ENCODE measurements around the gene AMOTL1. TPM values are rescaled to one million over a fixed set of nuclear protein-coding genes. Genes with fewer than 3 reads are reported as not detected.

AMOTL1 gene
- total and polyA plus RNA-seq, 2 of the 8 experiments (the other 6 are each of a cell fraction or from before 2014, with no cell fraction given): 9.0 to 27.6 TPM

GRCh38 chr11:94888204-94888603 is 120.0 kb downstream of the AMOTL1 start:
- Histone ChIP-seq H3K9ac (replicated peaks in 1 of 4; ENCODE audit: extremely low read depth in 1 of 4, low read depth in 3 of 4, low read length in 3 of 4) (no peak overlapping the region), H4K20me1 (replicated peaks in 1 of 2; ENCODE audit: control insufficient read depth in 1 of 2, insufficient read depth in 2 of 2, low read length in 2 of 2) (no peaks in the 10 kb centered on the region), H3K18ac (ENCODE audit: extremely low read depth, low read length) (no peak overlapping the region), H2AFZ (ENCODE audit: low read length) (no peak overlapping the region), H3K23ac (ENCODE audit: insufficient read length) (no peak overlapping the region), H3K4me3 (ENCODE audit: extremely low read depth in 1 of 4, insufficient read depth in 2 of 4, low read depth in 3 of 4, low read length in 4 of 4) (no peak overlapping the region), H4K5ac (ENCODE audit: insufficient read length, low read depth, low read length) (no peak overlapping the region), H3K4me1 (replicated peaks in 1 of 4; ENCODE audit: control insufficient read depth in 3 of 4, insufficient read depth in 4 of 4, low read length in 3 of 4) (peaks cover 0 to 3% (median 0%) of the 10 kb centered on the region in 4 experiments; a peak in 1 of 7 replicates), H3K14ac (ENCODE audit: insufficient read length) (no peak overlapping the region), H2AK5ac (ENCODE audit: low read depth, low read length) (no peak overlapping the region), H3K4ac (replicated peaks; ENCODE audit: insufficient read length, low read depth, low read length) (no peak overlapping the region), H3K27ac (ENCODE audit: low read depth, low read length) (no peak overlapping the region), H3K79me2 (ENCODE audit: control insufficient read depth in 1 of 2, insufficient read depth in 2 of 2, low read length in 2 of 2) (no peaks in the 10 kb centered on the region), H2BK5ac (ENCODE audit: low read depth, low read length) (no peak overlapping the region), H3K79me1 (ENCODE audit: low read depth, low read length) (no peaks in the 10 kb centered on the region), H3K23me2 (ENCODE audit: low read depth, low read length) (no peaks in the 10 kb centered on the region), H2BK12ac (ENCODE audit: low read depth, low read length) (no peak overlapping the region), H3K27me3 (replicated peaks in 1 of 4; ENCODE audit: control insufficient read depth in 3 of 4, extremely low read depth in 1 of 4, insufficient read depth in 3 of 4, low read length in 3 of 4) (no peaks in the 10 kb centered on the region), H4K8ac (ENCODE audit: extremely low read depth, insufficient read depth, low read length) (no peak overlapping the region), H2BK20ac (ENCODE audit: low read length) (no peak overlapping the region), H3K36me3 (ENCODE audit: control insufficient read depth in 2 of 4, insufficient read depth in 4 of 4, low read length in 3 of 4) (peaks cover 0 to 5% (median 0%) of the 10 kb centered on the region in 4 experiments; a peak in 1 of 8 replicates), H2BK15ac (ENCODE audit: low read length) (no peak overlapping the region), H3K56ac (replicated peaks; ENCODE audit: insufficient read length, low read depth, low read length) (no peak overlapping the region), H2BK120ac (replicated peaks; ENCODE audit: low read depth, low read length) (no peak overlapping the region), H3K9me3 (ENCODE audit: insufficient read depth in 2 of 2, low read depth in 1 of 2, low read length in 1 of 2) (peaks cover 5% of the 10 kb centered on the region in 2 experiments; a peak in 1 of 4 replicates), H3K4me2 (ENCODE audit: insufficient read depth in 1 of 2, low read depth in 2 of 2, low read length in 2 of 2) (no peak overlapping the region), H4K91ac (replicated peaks; ENCODE audit: insufficient read length, low read length) (no peak overlapping the region)
- no peak for TF ChIP-seq POLR2A (IDR thresholded peaks at IDR 0.05; ENCODE audit: control extremely low read depth in 1 of 2, low read depth in 2 of 2, low read length in 2 of 2)
- TF ChIP-seq TAF1 (IDR thresholded peaks at IDR 0.05; ENCODE audit: low read depth, low read length): no peak
- no peak for TF ChIP-seq EZH2 (IDR thresholded peaks at IDR 0.05; ENCODE audit: low read depth, low read length, severe bottlenecking)
- no peak for TF ChIP-seq SP2 (IDR thresholded peaks at IDR 0.05; ENCODE audit: low read length)
- TF ChIP-seq CHD1 (IDR thresholded peaks at IDR 0.05; ENCODE audit: low read depth, low read length): no peak
- TF ChIP-seq TBP (IDR thresholded peaks at IDR 0.05; ENCODE audit: low read depth, low read length): no peak
- no peak for TF ChIP-seq CBX5 (IDR thresholded peaks at IDR 0.05; ENCODE audit: low read depth, low read length)
- TF ChIP-seq SP4 (IDR thresholded peaks at IDR 0.05; ENCODE audit: low read length): no peak
- TF ChIP-seq USF2 (IDR thresholded peaks at IDR 0.05; ENCODE audit: low read length): no peak
- no peak for TF ChIP-seq SIN3A (conservative IDR thresholded peaks at IDR 0.05 in 1 of 2, IDR thresholded peaks at IDR 0.05 in 1 of 2; ENCODE audit: low read depth in 1 of 2, low read length in 2 of 2)
- TF ChIP-seq SAP30 (IDR thresholded peaks at IDR 0.05; ENCODE audit: insufficient read depth, insufficient replicate concordance, low read length): no peak
- FAIRE-seq (no peak), DNase-seq (ENCODE audit: low read depth in 1 of 2, low spot score in 2 of 2) (no peak)
- CTCF ChIA-PET (ENCODE audit: partially characterized antibody): interaction anchor here (0.9 to 6.8 kb wide), 2 partner anchors 9 to 265 kb away, joined by 3 to 48 read pairs; no protein-coding TSS in a partner anchor
- POLR2A ChIA-PET (ENCODE audit: partially characterized antibody): interaction anchor here (0.9 kb wide), 1 partner anchor 40 kb away, joined by 3 read pairs; no protein-coding TSS in a partner anchor
- WGBS, 2 experiments (ENCODE audit: extremely low coverage in 1 of 2, insufficient coverage in 1 of 2, insufficient read length in 1 of 2, insufficient replicate concordance in 2 of 2, low coverage in 1 of 2, low lambda C conversion rate in 2 of 2, missing lambda C conversion rate in 1 of 2): 0% methylated on average over 1 of the region's 1 CpG; no CpG with 5 or more reads in 1 of the 2 experiments
